Endothelial cell of umbilical vein (primary cell): ENCODE data around the gene EXD2.

Experiments used
- EZH2 ChIP-seq: IDR thresholded peaks from 2 replicates; pipeline ENCODE4 v1.6.1; 2012; ENCODE audit warnings: borderline replicate concordance, low read depth, mild to moderate bottlenecking, moderate library complexity, low read length, inconsistent platforms; ENCODE audit not compliant: severe bottlenecking
- FOS ChIP-seq: IDR thresholded peaks from 2 replicates; pipeline ENCODE4 v1.6.1; 2011; ENCODE audit warnings: mild to moderate bottlenecking, low read length, moderate library complexity, borderline replicate concordance; ENCODE audit not compliant: insufficient read depth
- GATA2 ChIP-seq: IDR thresholded peaks from 2 replicates; pipeline ENCODE4 v1.7.0; 2011; ENCODE audit warnings: low read depth, mild to moderate bottlenecking, moderate library complexity, mixed read lengths, low read length; ENCODE audit not compliant: insufficient read length, insufficient read depth
- JUN ChIP-seq: IDR thresholded peaks from 2 replicates; pipeline ENCODE4 v1.6.1; 2011; ENCODE audit warnings: borderline replicate concordance, low read depth; ENCODE audit not compliant: insufficient read length, insufficient read depth
- MYC ChIP-seq: IDR thresholded peaks from one replicate; pipeline ENCODE4 v1.6.1; 2011; ENCODE audit warnings: mild to moderate bottlenecking, low read depth, low read length
- POLR2A ChIP-seq: IDR thresholded peaks from 2 replicates; pipeline ENCODE4 v1.6.1; 2012; ENCODE audit warnings: low read depth, mild to moderate bottlenecking, control low read depth, low read length
- POLR2AphosphoS5 ChIP-seq: IDR thresholded peaks from 2 replicates; pipeline ENCODE4 v1.6.1; 2012; ENCODE audit warnings: low read depth, mild to moderate bottlenecking, control low read depth, low read length, moderate library complexity; ENCODE audit not compliant: insufficient read depth
- TF ChIP-seq, protein P1 (sequence below), 2 donors: IDR thresholded peaks; 1 replicate in 1 of 2; 2 replicates in 1 of 2; pipeline ENCODE4 v1.5.1; 2011; ENCODE audit warnings: low read length in 2 of 2, mild to moderate bottlenecking in 2 of 2, moderate library complexity in 2 of 2, control low read depth in 1 of 2, inconsistent platforms in 1 of 2, low read depth in 1 of 2; ENCODE audit not compliant: insufficient read depth in 1 of 2; ENCODE audit errors: extremely low read depth in 1 of 2
- TF ChIP-seq, protein P2 (sequence below): IDR thresholded peaks from 2 replicates; pipeline ENCODE4 v1.6.1; 2011; ENCODE audit not compliant: insufficient read depth, insufficient read length

DNA sequence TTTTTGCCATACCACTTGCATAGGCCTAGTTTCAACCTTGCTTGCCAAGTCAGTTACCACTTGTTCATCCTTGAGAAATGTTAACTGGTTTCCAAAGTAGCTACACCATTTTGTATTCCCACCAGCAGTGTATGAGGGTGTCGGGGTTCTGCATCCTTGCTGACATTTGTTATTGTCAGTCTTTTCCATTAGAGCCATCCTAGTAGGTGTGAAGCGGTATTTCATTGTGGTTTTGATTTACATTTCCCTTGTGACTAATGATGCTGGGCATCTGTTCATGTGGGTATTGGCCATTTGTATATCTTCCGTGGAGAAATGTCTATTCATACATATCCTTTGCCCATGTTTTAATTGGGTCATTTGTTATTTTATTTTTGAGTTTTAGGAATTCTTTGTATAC is 41.1 kb downstream of the EXD2 start:
- TF ChIP-seq, protein P1, sequence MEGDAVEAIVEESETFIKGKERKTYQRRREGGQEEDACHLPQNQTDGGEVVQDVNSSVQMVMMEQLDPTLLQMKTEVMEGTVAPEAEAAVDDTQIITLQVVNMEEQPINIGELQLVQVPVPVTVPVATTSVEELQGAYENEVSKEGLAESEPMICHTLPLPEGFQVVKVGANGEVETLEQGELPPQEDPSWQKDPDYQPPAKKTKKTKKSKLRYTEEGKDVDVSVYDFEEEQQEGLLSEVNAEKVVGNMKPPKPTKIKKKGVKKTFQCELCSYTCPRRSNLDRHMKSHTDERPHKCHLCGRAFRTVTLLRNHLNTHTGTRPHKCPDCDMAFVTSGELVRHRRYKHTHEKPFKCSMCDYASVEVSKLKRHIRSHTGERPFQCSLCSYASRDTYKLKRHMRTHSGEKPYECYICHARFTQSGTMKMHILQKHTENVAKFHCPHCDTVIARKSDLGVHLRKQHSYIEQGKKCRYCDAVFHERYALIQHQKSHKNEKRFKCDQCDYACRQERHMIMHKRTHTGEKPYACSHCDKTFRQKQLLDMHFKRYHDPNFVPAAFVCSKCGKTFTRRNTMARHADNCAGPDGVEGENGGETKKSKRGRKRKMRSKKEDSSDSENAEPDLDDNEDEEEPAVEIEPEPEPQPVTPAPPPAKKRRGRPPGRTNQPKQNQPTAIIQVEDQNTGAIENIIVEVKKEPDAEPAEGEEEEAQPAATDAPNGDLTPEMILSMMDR (IDR thresholded peaks at IDR 0.05; ENCODE audit: extremely low read depth in 1 of 2, insufficient read depth in 1 of 2, low read depth in 1 of 2, low read length in 2 of 2): no peak
- TF ChIP-seq POLR2A: no peak
- TF ChIP-seq EZH2: no peak
- TF ChIP-seq MYC: no peak
- no peak for TF ChIP-seq POLR2AphosphoS5
- TF ChIP-seq, protein P2, sequence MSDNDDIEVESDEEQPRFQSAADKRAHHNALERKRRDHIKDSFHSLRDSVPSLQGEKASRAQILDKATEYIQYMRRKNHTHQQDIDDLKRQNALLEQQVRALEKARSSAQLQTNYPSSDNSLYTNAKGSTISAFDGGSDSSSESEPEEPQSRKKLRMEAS: no peak
- TF ChIP-seq JUN: no peak
- no peak for TF ChIP-seq FOS
- TF ChIP-seq GATA2: no peak
